HepG2 (cell line): ENCODE data around the gene TOX2.

Source experiments
- DNMT3B ChIP-seq: conservative IDR thresholded peaks from 2 replicates; pipeline ENCODE4 v1.6.1; 2016; ENCODE audit warnings: missing biosample characterization, control low read depth
- HOXA7 ChIP-seq: sonication (generic); formaldehyde crosslinking; IDR thresholded peaks from 2 replicates; pipeline ENCODE4 v1.8.1; 2022; ENCODE audit warnings: mild to moderate bottlenecking, missing genetic modification reagents, moderate library complexity
- NFE2 ChIP-seq: sonication (generic); formaldehyde crosslinking; IDR thresholded peaks from 2 replicates; pipeline ENCODE4 v1.4.0; 2020; ENCODE audit warnings: missing genetic modification reagents
- SCMH1 ChIP-seq: sonication (generic); formaldehyde crosslinking; IDR thresholded peaks from 2 replicates; pipeline ENCODE4 v1.9.0; 2021; ENCODE audit warnings: missing genetic modification reagents, mild to moderate bottlenecking, borderline replicate concordance
- SP1 ChIP-seq, 2 experiments: fragments of 450-650 bp in 1 of 2; sonication (generic) in 1 of 2; formaldehyde crosslinking in 1 of 2; IDR thresholded peaks; 2 replicates each; pipeline versions ENCODE4 v1.4.0 to v1.6.1; 2016 to 2020; ENCODE audit warnings: missing genetic modification reagents in 1 of 2
- SP2 ChIP-seq: sonication (generic); formaldehyde crosslinking; IDR thresholded peaks from 2 replicates; pipeline ENCODE4 v1.5.1; 2020; ENCODE audit warnings: mild to moderate bottlenecking, missing genetic modification reagents
- ZNF354B ChIP-seq: sonication (generic); formaldehyde crosslinking; IDR thresholded peaks from 2 replicates; pipeline ENCODE4 v1.8.0; 2022; ENCODE audit warnings: mild to moderate bottlenecking, missing genetic modification reagents

- TF ChIP-seq SP2 (CRISPR knock-in tag) (no peak), SP1 (IDR thresholded peaks at IDR 0.05) (no peak), SP1 (CRISPR knock-in tag; IDR thresholded peaks at IDR 0.05) (no peak), NFE2 (CRISPR knock-in tag) (no peak), SCMH1 (CRISPR knock-in tag) (no peak), DNMT3B (CRISPR knock-in tag) (no peak), ZNF354B (CRISPR knock-in tag) (no peak), HOXA7 (CRISPR knock-in tag) (no peak)
These were observed 140.2 kb downstream of the TOX2 start for GRCh38 chr20:44054849-44055248.
